OCI-LY7 (cell line): Measurements from ENCODE around the gene HERC3. TPM values are rescaled to one million over a fixed set of nuclear protein-coding genes. Genes with fewer than 3 reads are reported as not detected.

Experiments used
- BruUV-seq: library from RNA; stranded (reverse); fragments of 400-500 nt; replicated peaks from 2 replicates; lab custom pipeline; 2021; lab: Mats Ljungman, UMichigan
- CTCF ChIA-PET: fragments of 300-600 bp; sonication (Branson Sonifier 250); formaldehyde crosslinking; loops from one replicate; lab custom pipeline; 2022; ENCODE audit warnings: antibody characterized with exemption; ENCODE audit not compliant: unreplicated experiment; lab: Charles Lee
- POLR2A ChIA-PET: fragments of 300-600 bp; sonication (Branson Sonifier 250); formaldehyde crosslinking; loops from one replicate; lab custom pipeline; 2022; ENCODE audit warnings: antibody characterized with exemption; lab: Charles Lee
- DNase-seq: peaks from one replicate; pipeline ENCODE4 v3.0.0-alpha.2; 2015; ENCODE audit warnings: low spot score
- H2AFZ ChIP-seq: fragments of 200-600 bp; sonication (generic), shearing (Covaris generic); 2 replicates; pipeline ENCODE4 v1.6.1; 2014; ENCODE audit warnings: mild to moderate bottlenecking, antibody characterized with exemption, low read length, moderate library complexity
- H3K27ac ChIP-seq: fragments of 200-600 bp; sonication (generic); 2 replicates; pipeline ENCODE4 v1.5.1; 2014; ENCODE audit warnings: mixed run types, low read depth, mild to moderate bottlenecking, moderate library complexity, low read length, inconsistent platforms; ENCODE audit not compliant: poor library complexity, severe bottlenecking
- H3K36me3 ChIP-seq: fragments of 200-600 bp; sonication (generic); 2 replicates; pipeline ENCODE4 v1.6.1; 2014; ENCODE audit warnings: mild to moderate bottlenecking, antibody characterized with exemption, low read length, moderate library complexity, mixed read lengths; ENCODE audit not compliant: insufficient read depth
- H3K4me1 ChIP-seq: fragments of 200-600 bp; sonication (generic); 2 replicates; pipeline ENCODE4 v1.5.1; 2014; ENCODE audit warnings: mild to moderate bottlenecking, low read length; ENCODE audit not compliant: insufficient read depth, poor library complexity, severe bottlenecking
- H3K4me2 ChIP-seq: fragments of 200-600 bp; sonication (generic); 2 replicates; pipeline ENCODE4 v1.6.1; 2014; ENCODE audit warnings: mild to moderate bottlenecking, low read length
- H3K4me3 ChIP-seq: fragments of 200-600 bp; sonication (generic); 2 replicates; pipeline ENCODE4 v1.5.1; 2014; ENCODE audit warnings: mild to moderate bottlenecking, low read depth, low read length; ENCODE audit not compliant: poor library complexity, severe bottlenecking
- H3K79me2 ChIP-seq: fragments of 200-600 bp; sonication (generic); 2 replicates; pipeline ENCODE4 v1.6.1; 2016; ENCODE audit warnings: low read depth, mild to moderate bottlenecking, low read length, moderate library complexity, mixed read lengths; ENCODE audit not compliant: insufficient read depth
- H3K9me2 ChIP-seq: fragments of 200-600 bp; sonication (generic); 2 replicates; pipeline ENCODE4 v1.6.1; 2016; ENCODE audit warnings: mild to moderate bottlenecking, low read length, mixed read lengths; ENCODE audit not compliant: insufficient read depth
- H3K9me3 ChIP-seq: fragments of 200-600 bp; sonication (generic); 2 replicates; pipeline ENCODE4 v1.6.1; 2014; ENCODE audit warnings: mild to moderate bottlenecking, mixed run types, low read length, mixed read lengths
- H4K20me1 ChIP-seq: fragments of 200-600 bp; sonication (generic); 2 replicates; pipeline ENCODE4 v1.6.1; 2014; ENCODE audit warnings: mild to moderate bottlenecking, antibody characterized with exemption, low read length, moderate library complexity, mixed read lengths; ENCODE audit not compliant: insufficient read depth
- CTCF ChIP-seq: fragments of 200-600 bp; sonication (generic); conservative IDR thresholded peaks from 2 replicates; pipeline ENCODE4 v1.5.1; 2014; ENCODE audit warnings: mild to moderate bottlenecking, antibody characterized with exemption, low read length, moderate library complexity, mixed read lengths
- EZH2phosphoT487 ChIP-seq: fragments of 200-600 bp; sonication (generic); IDR thresholded peaks from 2 replicates; pipeline ENCODE4 v1.6.1; 2018; ENCODE audit warnings: low read depth, borderline replicate concordance, mild to moderate bottlenecking, mixed run types, antibody characterized with exemption, low read length, moderate library complexity, mixed read lengths
- intact Hi-C: fragments of 100-400 bp; cut with micrococcal nuclease; formaldehyde crosslinking; loops from one replicate; pipeline ENCODE4 v1.10.0; 2022; ENCODE audit not compliant: unreplicated experiment
- total RNA-seq, 2 experiments: library from RNA; depleted of rRNA in 1 of 2; stranded (reverse); fragments of >200 nt in 1 of 2; shearing (Covaris generic) in 1 of 2; gene quantifications; 2 replicates each; pipeline ENCODE4 v1.2.3, GENCODE V29; 2014 to 2022

HERC3 gene
- total RNA-seq, 2 experiments from 2014 or later, result 9.2 to 22.9 TPM

GRCh38 chr4:88722828-88723227 is 130.5 kb downstream of the HERC3 start:
- Histone ChIP-seq H2AFZ (no peak overlapping the region), H3K27ac (no peak overlapping the region), H3K36me3 (no peaks in the 10 kb centered on the region), H3K4me3 (no peak overlapping the region), H3K4me1 (no peaks in the 10 kb centered on the region), H3K9me3 (no peaks in the 10 kb centered on the region), H3K9me2 (no peaks in the 10 kb centered on the region), H3K79me2 (no peaks in the 10 kb centered on the region), H3K4me2 (no peak overlapping the region), H4K20me1 (no peaks in the 10 kb centered on the region)
- no TSS peak for BruUV-seq
- no peak for DNase-seq
- intact Hi-C loops, result no loop called here
- ChIA-PET POLR2A (interaction anchor here (0.6 to 1.2 kb wide), 3 partner anchors 11 to 17 kb away, joined by 3 read pairs; no protein-coding TSS in a partner anchor), CTCF (no interaction called here)
- TF ChIP-seq CTCF (no peak), EZH2phosphoT487 (no peak)

GRCh38 chr4:88724406-88724805 is 132.1 kb downstream of the HERC3 start:
- Histone ChIP-seq H3K4me3 (no peak overlapping the region), H3K4me1 (no peaks in the 10 kb centered on the region), H3K9me3 (no peaks in the 10 kb centered on the region), H2AFZ (no peak overlapping the region), H3K4me2 (no peak overlapping the region), H3K36me3 (no peaks in the 10 kb centered on the region), H3K27ac (no peak overlapping the region), H4K20me1 (no peaks in the 10 kb centered on the region), H3K9me2 (no peaks in the 10 kb centered on the region), H3K79me2 (no peaks in the 10 kb centered on the region)
- intact Hi-C loops, result no loop called here
- no peak for DNase-seq
- ChIA-PET POLR2A (interaction anchor here (1.0 to 1.3 kb wide), 3 partner anchors 9 to 28 kb away, joined by 3 read pairs; no protein-coding TSS in a partner anchor), CTCF (no interaction called here)
- no TSS peak for BruUV-seq
- TF ChIP-seq CTCF (no peak), EZH2phosphoT487 (no peak)

GRCh38 chr4:88725143-88725542 is 132.9 kb downstream of the HERC3 start:
- no peak for DNase-seq
- H3K36me3 ChIP-seq, result no peaks in the 10 kb centered on the region
- no peaks in the 10 kb centered on the region for H3K9me2 ChIP-seq
- POLR2A ChIA-PET, result interaction anchor here (0.5 to 1.7 kb wide), 9 partner anchors 8 to 1879 kb away, joined by 3 to 4 read pairs (median 3); no protein-coding TSS in a partner anchor
- no peak overlapping the region for H3K4me3 ChIP-seq
- no TSS peak for BruUV-seq
- no peak overlapping the region for H2AFZ ChIP-seq
- TF ChIP-seq CTCF (no peak), EZH2phosphoT487 (no peak)
- H3K79me2 ChIP-seq, result no peaks in the 10 kb centered on the region
- intact Hi-C loops, result no loop called here
- no peaks in the 10 kb centered on the region for H4K20me1 ChIP-seq
- no peaks in the 10 kb centered on the region for H3K4me1 ChIP-seq
- CTCF ChIA-PET, result no interaction called here
- H3K4me2 ChIP-seq, result no peak overlapping the region
- H3K27ac ChIP-seq, result no peak overlapping the region
- no peaks in the 10 kb centered on the region for H3K9me3 ChIP-seq
